Measurements from ENCODE around the gene B3GAT3. TPM values are rescaled to one million over a fixed set of nuclear protein-coding genes. Genes with fewer than 3 reads are reported as not detected.

Gene B3GAT3
- total RNA-seq, 2 donors from 2014 or later: 38.6 to 53.9 TPM

GRCh38 chr11:62610814-62611704 is 10.7 kb downstream of the B3GAT3 start:
- peaks cover 7% of the 10 kb centered on the region for H3K4me1 ChIP-seq (ENCODE audit: control insufficient read depth, insufficient read depth, low read length)
- H3K4me1 Mint-ChIP-seq: peaks cover 36% of the 10 kb centered on the region
- H3K4me3 ChIP-seq (ENCODE audit: low read length): peak overlapping the region; percentile 89
- 83 to 87% methylated on average over 6 to 26 of the region's 28 CpGs for WGBS, 2 experiments (ENCODE audit: insufficient coverage in 1 of 2, insufficient read length in 1 of 2)
- peak overlapping the region; percentile 67 for H3K9ac ChIP-seq (ENCODE audit: extremely low read depth, low read length, poor library complexity, severe bottlenecking)
- H3K9me3 Mint-ChIP-seq: no peaks in the 10 kb centered on the region
- no peak overlapping the region for H3K27ac Mint-ChIP-seq
- no peaks in the 10 kb centered on the region for H3K9me3 ChIP-seq (ENCODE audit: control insufficient read depth, low read length)
- DNase-seq: no peak
- peak overlapping the region; percentile 74 for H3K4me3 Mint-ChIP-seq
- no peak overlapping the region for H3K27ac ChIP-seq (ENCODE audit: low read depth, low read length)
- H3K27me3 ChIP-seq (ENCODE audit: control insufficient read depth, insufficient read depth, low read length, poor library complexity, severe bottlenecking): no peaks in the 10 kb centered on the region
- peaks cover 9% of the 10 kb centered on the region for H3K36me3 Mint-ChIP-seq (ENCODE audit: low read depth)
- H3K27me3 Mint-ChIP-seq (ENCODE audit: insufficient read depth): no peaks in the 10 kb centered on the region
- H3K36me3 ChIP-seq (ENCODE audit: control insufficient read depth, insufficient read depth, low read length): no peaks in the 10 kb centered on the region
- TF ChIP-seq, protein P1, sequence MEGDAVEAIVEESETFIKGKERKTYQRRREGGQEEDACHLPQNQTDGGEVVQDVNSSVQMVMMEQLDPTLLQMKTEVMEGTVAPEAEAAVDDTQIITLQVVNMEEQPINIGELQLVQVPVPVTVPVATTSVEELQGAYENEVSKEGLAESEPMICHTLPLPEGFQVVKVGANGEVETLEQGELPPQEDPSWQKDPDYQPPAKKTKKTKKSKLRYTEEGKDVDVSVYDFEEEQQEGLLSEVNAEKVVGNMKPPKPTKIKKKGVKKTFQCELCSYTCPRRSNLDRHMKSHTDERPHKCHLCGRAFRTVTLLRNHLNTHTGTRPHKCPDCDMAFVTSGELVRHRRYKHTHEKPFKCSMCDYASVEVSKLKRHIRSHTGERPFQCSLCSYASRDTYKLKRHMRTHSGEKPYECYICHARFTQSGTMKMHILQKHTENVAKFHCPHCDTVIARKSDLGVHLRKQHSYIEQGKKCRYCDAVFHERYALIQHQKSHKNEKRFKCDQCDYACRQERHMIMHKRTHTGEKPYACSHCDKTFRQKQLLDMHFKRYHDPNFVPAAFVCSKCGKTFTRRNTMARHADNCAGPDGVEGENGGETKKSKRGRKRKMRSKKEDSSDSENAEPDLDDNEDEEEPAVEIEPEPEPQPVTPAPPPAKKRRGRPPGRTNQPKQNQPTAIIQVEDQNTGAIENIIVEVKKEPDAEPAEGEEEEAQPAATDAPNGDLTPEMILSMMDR (conservative IDR thresholded peaks at IDR 0.05): no peak

GRCh38 chr11:62610403-62610802 is 11.4 kb downstream of the B3GAT3 start:
- Mint-ChIP-seq H3K4me3 (no peak overlapping the region), H3K27me3 (ENCODE audit: insufficient read depth) (no peaks in the 10 kb centered on the region), H3K27ac (no peak overlapping the region), H3K9me3 (no peaks in the 10 kb centered on the region), H3K36me3 (ENCODE audit: low read depth) (peaks cover 14% of the 10 kb centered on the region), H3K4me1 (peaks cover 36% of the 10 kb centered on the region)
- H3K9me3 ChIP-seq (ENCODE audit: control insufficient read depth, low read length): no peaks in the 10 kb centered on the region
- DNase-seq: no peak
- H3K4me3 ChIP-seq (ENCODE audit: low read length): no peak overlapping the region
- WGBS, 2 experiments (ENCODE audit: insufficient coverage in 1 of 2, insufficient read length in 1 of 2): 92 to 93% methylated on average over 3 to 5 of the region's 6 CpGs
- H3K27me3 ChIP-seq (ENCODE audit: control insufficient read depth, insufficient read depth, low read length, poor library complexity, severe bottlenecking): no peaks in the 10 kb centered on the region
- TF ChIP-seq, protein P1 (conservative IDR thresholded peaks at IDR 0.05): no peak
- H3K9ac ChIP-seq (ENCODE audit: extremely low read depth, low read length, poor library complexity, severe bottlenecking): no peak overlapping the region
- H3K27ac ChIP-seq (ENCODE audit: low read depth, low read length): no peak overlapping the region
- no peaks in the 10 kb centered on the region for H3K36me3 ChIP-seq (ENCODE audit: control insufficient read depth, insufficient read depth, low read length)
- peaks cover 7% of the 10 kb centered on the region for H3K4me1 ChIP-seq (ENCODE audit: control insufficient read depth, insufficient read depth, low read length)

- Mint-ChIP-seq H3K27ac (no peak overlapping the region), H3K4me3 (no peak overlapping the region), H3K9me3 (no peaks in the 10 kb centered on the region), H3K4me1 (peaks cover 30% of the 10 kb centered on the region), H3K27me3 (ENCODE audit: insufficient read depth) (peaks cover 9% of the 10 kb centered on the region), H3K36me3 (ENCODE audit: low read depth) (peaks cover 25% of the 10 kb centered on the region)
- TF ChIP-seq, protein P1 (conservative IDR thresholded peaks at IDR 0.05): no peak
- WGBS, 2 experiments (ENCODE audit: insufficient coverage in 1 of 2, insufficient read length in 1 of 2): 91 to 100% methylated on average over 4 to 12 of the region's 12 CpGs
- no peak overlapping the region for H3K4me3 ChIP-seq (ENCODE audit: low read length)
- DNase-seq: no peak
- no peak overlapping the region for H3K27ac ChIP-seq (ENCODE audit: low read depth, low read length)
- H3K36me3 ChIP-seq (ENCODE audit: control insufficient read depth, insufficient read depth, low read length): no peaks in the 10 kb centered on the region
- H3K4me1 ChIP-seq (ENCODE audit: control insufficient read depth, insufficient read depth, low read length): peaks cover 4% of the 10 kb centered on the region
- H3K9me3 ChIP-seq (ENCODE audit: control insufficient read depth, low read length): no peaks in the 10 kb centered on the region
- peaks cover under 1% of the 10 kb centered on the region for H3K27me3 ChIP-seq (ENCODE audit: control insufficient read depth, insufficient read depth, low read length, poor library complexity, severe bottlenecking)
- H3K9ac ChIP-seq (ENCODE audit: extremely low read depth, low read length, poor library complexity, severe bottlenecking): no peak overlapping the region
Measured at GRCh38 chr11:62608776-62609175, 13.0 kb downstream of the B3GAT3 start.

All from endodermal cell (in vitro differentiated cells).